ENCODE measurements around the gene CDK13. TPM values are rescaled to one million over a fixed set of nuclear protein-coding genes. Genes with fewer than 3 reads are reported as not detected.
"Not testable (repeated sequence)": the region's sequence is repeated elsewhere in the genome, so short reads cannot be mapped to it uniquely, and the experiment has no call there.

The CDK13 gene
- total RNA-seq, 2 experiments from 2014 or later: 49.0 to 68.6 TPM

GRCh38 chr7:40097728-40098127 is 147.7 kb downstream of the CDK13 start:
- ChIA-PET CTCF (interaction anchor here (1.5 kb wide), 1 partner anchor 9 kb away, joined by 3 read pairs; no protein-coding TSS in a partner anchor), POLR2A (no interaction called here)
- Mint-ChIP-seq H3K4me1 (no peaks in the 10 kb centered on the region), H3K36me3 (ENCODE audit: low read depth) (peaks cover 25% of the 10 kb centered on the region), H3K4me3 (no peak overlapping the region), H3K27me3 (no peaks in the 10 kb centered on the region), H3K9me3 (no peaks in the 10 kb centered on the region), H3K27ac (no peak overlapping the region)
- DNase-seq: no peak

- no peak for DNase-seq
- Mint-ChIP-seq H3K9me3 (no peaks in the 10 kb centered on the region), H3K4me3 (no peak overlapping the region), H3K27me3 (no peaks in the 10 kb centered on the region), H3K27ac (no peak overlapping the region), H3K36me3 (ENCODE audit: low read depth) (peaks cover 19% of the 10 kb centered on the region), H3K4me1 (no peaks in the 10 kb centered on the region)
- ChIA-PET POLR2A (interaction anchor here (0.6 kb wide), 1 partner anchor 108 kb away, joined by 3 read pairs; no protein-coding TSS in a partner anchor), CTCF (interaction anchor here (1.5 kb wide), 1 partner anchor 10 kb away, joined by 3 read pairs; no protein-coding TSS in a partner anchor)
Measured at GRCh38 chr7:40098810-40099209, 148.8 kb downstream of the CDK13 start.

GRCh38 chr7:40099837-40100236 is 149.8 kb downstream of the CDK13 start:
- POLR2A ChIA-PET: no interaction called here
- no peaks in the 10 kb centered on the region for H3K27me3 Mint-ChIP-seq
- CTCF ChIA-PET: no interaction called here
- DNase-seq: no peak
- no peak overlapping the region for H3K4me3 Mint-ChIP-seq
- H3K4me1 Mint-ChIP-seq: no peaks in the 10 kb centered on the region
- no peak overlapping the region for H3K27ac Mint-ChIP-seq
- H3K9me3 Mint-ChIP-seq: no peaks in the 10 kb centered on the region
- peaks cover 9% of the 10 kb centered on the region for H3K36me3 Mint-ChIP-seq (ENCODE audit: low read depth)

GRCh38 chr7:40101201-40101600 is 151.1 kb downstream of the CDK13 start:
- no peak overlapping the region for H3K27ac Mint-ChIP-seq
- no peak for DNase-seq
- CTCF ChIA-PET: interaction anchor here (0.7 kb wide), 1 partner anchor 241 kb away, joined by 4 read pairs; no protein-coding TSS in a partner anchor
- H3K4me3 Mint-ChIP-seq: no peak overlapping the region
- H3K36me3 Mint-ChIP-seq (ENCODE audit: low read depth): peaks cover under 1% of the 10 kb centered on the region
- POLR2A ChIA-PET: no interaction called here
- H3K9me3 Mint-ChIP-seq: no peaks in the 10 kb centered on the region
- no peaks in the 10 kb centered on the region for H3K27me3 Mint-ChIP-seq
- no peaks in the 10 kb centered on the region for H3K4me1 Mint-ChIP-seq

DNA sequence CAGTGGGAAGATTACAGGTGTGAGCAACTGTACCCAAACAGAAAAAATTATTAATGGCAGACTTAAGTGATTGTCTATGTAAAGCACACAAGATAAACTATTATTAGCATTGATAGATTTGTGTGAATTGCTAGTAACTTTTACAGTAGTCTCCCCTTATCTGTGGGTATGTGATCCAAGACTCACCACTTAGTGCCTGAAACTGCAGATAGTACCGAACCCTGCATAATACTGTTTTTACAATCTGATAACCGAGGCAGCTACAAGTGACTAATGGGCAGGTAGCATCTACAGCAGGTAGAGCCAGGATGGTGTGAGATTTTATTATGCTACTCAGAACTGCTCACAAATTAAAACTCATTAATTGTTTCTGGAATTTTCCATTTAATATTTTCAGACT is 152.8 kb downstream of the CDK13 start:
- no peak for DNase-seq

DNA sequence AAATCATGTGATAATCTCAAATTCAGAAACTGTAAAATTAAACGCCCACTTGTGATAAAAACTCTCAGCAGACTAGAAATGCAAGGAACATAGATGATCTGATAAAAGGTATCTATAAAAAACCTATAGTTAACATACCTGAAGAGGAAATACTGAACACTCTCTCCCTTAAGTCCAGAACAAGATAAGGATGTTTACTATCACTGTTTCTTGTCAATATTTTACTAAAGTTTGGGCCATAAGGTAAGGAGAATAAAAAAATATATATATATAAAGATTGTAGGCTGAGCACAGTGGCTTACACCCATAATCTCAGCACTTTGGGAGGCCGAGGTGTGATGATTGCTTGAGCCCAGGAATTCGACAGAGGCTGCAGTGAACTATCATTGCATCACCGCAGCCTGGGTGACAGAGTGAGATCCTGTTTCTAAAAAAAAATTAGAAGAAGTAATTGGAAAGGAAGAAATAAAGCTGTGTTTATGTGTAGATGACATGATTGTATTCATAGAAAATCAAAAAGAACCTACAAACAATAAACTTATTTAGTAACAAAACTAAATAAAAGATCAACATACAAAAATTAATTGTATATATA is 155.9 kb downstream of the CDK13 start:
- no peak for DNase-seq
- H3K27ac Mint-ChIP-seq: no peak overlapping the region
- H3K4me3 Mint-ChIP-seq: no peak overlapping the region
- no peaks in the 10 kb centered on the region for H3K9me3 Mint-ChIP-seq
- H3K36me3 Mint-ChIP-seq (ENCODE audit: low read depth): peaks cover 2% of the 10 kb centered on the region
- no peaks in the 10 kb centered on the region for H3K4me1 Mint-ChIP-seq
- H3K27me3 Mint-ChIP-seq: no peaks in the 10 kb centered on the region
- POLR2A ChIA-PET: no interaction called here
- CTCF ChIA-PET: no interaction called here

More for the DNA sequence above, 152.8 kb downstream of the CDK13 start:
- Mint-ChIP-seq H3K27me3 (no peaks in the 10 kb centered on the region), H3K4me1 (no peaks in the 10 kb centered on the region), H3K27ac (no peak overlapping the region), H3K36me3 (ENCODE audit: low read depth) (no peaks in the 10 kb centered on the region), H3K9me3 (no peaks in the 10 kb centered on the region), H3K4me3 (no peak overlapping the region)
- ChIA-PET POLR2A (no interaction called here), CTCF (no interaction called here)

- Mint-ChIP-seq H3K9me3 (no peaks in the 10 kb centered on the region), H3K4me3 (no peak overlapping the region), H3K27ac (no peak overlapping the region), H3K36me3 (ENCODE audit: low read depth) (no peaks in the 10 kb centered on the region), H3K27me3 (no peaks in the 10 kb centered on the region), H3K4me1 (no peaks in the 10 kb centered on the region)
- ChIA-PET POLR2A (no interaction called here), CTCF (no interaction called here)
- no peak for DNase-seq
Measured at GRCh38 chr7:40115936-40116335, 165.9 kb downstream of the CDK13 start.

DNA sequence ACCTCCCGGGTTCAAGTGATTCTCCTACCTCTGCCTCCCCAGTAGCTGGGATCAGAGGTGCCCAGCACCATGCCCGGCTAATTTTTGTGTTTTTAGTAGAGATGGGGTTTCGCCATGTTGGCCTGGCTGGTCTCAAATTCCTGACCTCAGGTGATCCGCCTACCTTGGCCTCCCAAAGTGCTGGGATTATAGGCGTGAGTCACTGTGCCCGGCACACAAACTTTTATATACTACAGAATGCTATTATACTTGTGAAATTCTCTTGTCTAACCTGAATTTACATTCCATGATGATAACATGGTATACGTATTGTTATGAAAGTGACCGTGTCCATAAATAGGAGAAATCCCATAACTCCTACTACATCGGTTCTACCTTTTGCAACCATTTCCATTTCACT is 167.1 kb downstream of the CDK13 start:
- DNase-seq; CTCF ChIA-PET; H3K4me3 Mint-ChIP-seq; POLR2A ChIA-PET; H3K27me3 Mint-ChIP-seq; H3K9me3 Mint-ChIP-seq; H3K4me1 Mint-ChIP-seq; H3K27ac Mint-ChIP-seq; H3K36me3 Mint-ChIP-seq (ENCODE audit: low read depth): not testable (repeated sequence)

DNA sequence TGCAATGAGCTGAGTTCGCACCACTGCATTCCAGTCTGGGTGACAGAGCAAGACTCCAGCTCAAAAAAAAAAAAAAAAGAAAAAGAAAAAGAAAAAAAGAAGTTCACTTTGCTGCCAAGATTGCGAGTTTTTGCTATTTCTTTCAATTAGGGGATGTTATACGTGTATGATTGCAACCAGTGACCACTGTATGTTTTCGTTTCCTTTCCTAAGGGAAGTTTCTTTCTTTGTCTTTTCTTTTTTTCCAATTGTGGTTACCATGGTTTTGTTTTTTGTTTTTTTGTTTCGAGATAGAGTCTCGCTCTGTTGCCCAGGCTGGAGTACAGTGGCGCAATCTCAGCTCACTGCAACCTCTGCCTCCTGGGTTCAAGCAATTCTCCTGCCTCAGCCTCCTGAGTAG is 168.1 kb downstream of the CDK13 start:
- H3K36me3 Mint-ChIP-seq (ENCODE audit: low read depth); POLR2A ChIA-PET; H3K4me1 Mint-ChIP-seq; DNase-seq; H3K27me3 Mint-ChIP-seq; H3K4me3 Mint-ChIP-seq; CTCF ChIA-PET; H3K9me3 Mint-ChIP-seq; H3K27ac Mint-ChIP-seq: not testable (repeated sequence)

DNA sequence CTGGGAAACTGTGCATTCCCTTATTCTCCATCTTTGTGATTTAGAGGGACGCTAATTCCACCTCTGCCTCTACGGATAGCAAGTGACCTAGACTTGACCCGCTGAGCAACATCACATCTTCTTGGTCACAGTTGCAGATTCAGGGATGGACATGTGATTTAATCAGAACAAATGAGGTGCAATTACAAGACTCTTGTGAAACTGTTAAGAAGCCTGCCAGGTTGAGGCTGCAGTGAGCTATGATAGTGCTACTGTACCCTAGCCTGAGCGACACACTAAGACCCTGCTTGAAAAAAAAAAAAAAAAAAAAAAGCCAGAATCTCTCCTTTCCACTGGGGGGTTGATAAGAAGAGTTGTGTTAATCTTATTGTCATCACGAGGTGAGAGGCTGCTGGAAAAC is 170.0 kb downstream of the CDK13 start:
- ChIA-PET CTCF (no interaction called here), POLR2A (no interaction called here)
- Mint-ChIP-seq H3K4me1 (no peaks in the 10 kb centered on the region), H3K9me3 (no peaks in the 10 kb centered on the region), H3K27me3 (no peaks in the 10 kb centered on the region), H3K4me3 (no peak overlapping the region), H3K27ac (no peak overlapping the region), H3K36me3 (ENCODE audit: low read depth) (peaks cover 6% of the 10 kb centered on the region)
- no peak for DNase-seq

DNA sequence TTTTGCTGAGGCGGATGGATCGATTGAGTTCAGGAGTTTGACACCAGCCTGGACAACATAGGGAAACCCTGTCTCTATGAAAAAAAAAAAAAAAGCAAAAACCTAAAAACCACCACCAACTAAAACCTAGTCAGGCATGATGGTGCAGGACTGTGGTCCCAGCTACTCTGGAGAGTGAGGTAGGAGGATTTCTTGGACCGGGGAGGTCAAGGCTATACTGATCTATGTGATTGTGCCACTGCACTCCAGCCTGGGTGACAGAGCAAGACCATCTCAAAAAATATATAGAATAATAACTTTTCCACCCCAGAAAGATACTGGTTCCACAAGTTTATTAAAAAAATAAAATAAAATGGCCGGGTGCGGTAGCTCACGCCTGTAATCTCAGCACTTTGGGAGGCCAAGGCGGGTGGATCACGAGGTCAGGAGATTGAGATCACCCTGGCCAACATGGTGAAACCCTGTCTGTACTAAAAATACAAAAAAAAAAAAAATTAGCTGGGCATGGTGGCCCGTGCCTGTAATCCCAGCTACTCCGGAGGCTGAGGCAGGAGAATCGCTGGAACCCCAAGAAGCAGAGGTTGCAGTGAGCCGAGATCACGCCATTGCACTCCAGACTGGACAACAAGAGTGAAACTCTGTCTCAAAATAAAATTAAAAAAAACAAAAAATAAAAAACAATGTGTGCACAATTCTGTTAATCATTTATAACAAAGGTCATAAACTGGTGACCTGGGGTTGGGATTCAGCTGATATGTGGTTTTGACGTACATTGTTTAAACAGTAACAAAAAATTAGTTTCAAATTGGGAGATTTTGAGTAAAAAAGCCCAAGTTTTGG is 172.3 kb downstream of the CDK13 start:
- H3K4me1 Mint-ChIP-seq; H3K27ac Mint-ChIP-seq; H3K4me3 Mint-ChIP-seq; H3K27me3 Mint-ChIP-seq; H3K36me3 Mint-ChIP-seq (ENCODE audit: low read depth); H3K9me3 Mint-ChIP-seq; DNase-seq: not testable (repeated sequence)
- POLR2A ChIA-PET: interaction anchor here (0.6 kb wide), 1 partner anchor 61 kb away, joined by 4 read pairs; no protein-coding TSS in a partner anchor
- CTCF ChIA-PET: interaction anchor here (0.6 to 2.0 kb wide), 2 partner anchors 13 to 297 kb away, joined by 3 to 7 read pairs; partner anchors contain the start of genes MPLKIP and SUGCT

GRCh38 chr7:40122940-40123254 is 172.8 kb downstream of the CDK13 start:
- POLR2A ChIA-PET: interaction anchor here (0.6 kb wide), 1 partner anchor 61 kb away, joined by 4 read pairs; no protein-coding TSS in a partner anchor
- no peaks in the 10 kb centered on the region for H3K9me3 Mint-ChIP-seq
- no peak overlapping the region for H3K4me3 Mint-ChIP-seq
- H3K4me1 Mint-ChIP-seq: no peaks in the 10 kb centered on the region
- DNase-seq: no peak
- peaks cover 7% of the 10 kb centered on the region for H3K36me3 Mint-ChIP-seq (ENCODE audit: low read depth)
- CTCF ChIA-PET: interaction anchor here (0.6 to 2.0 kb wide), 3 partner anchors 11 to 296 kb away, joined by 3 to 7 read pairs (median 3); partner anchors contain the start of genes MPLKIP and SUGCT
- H3K27ac Mint-ChIP-seq: no peak overlapping the region
- H3K27me3 Mint-ChIP-seq: no peaks in the 10 kb centered on the region

GRCh38 chr7:40133561-40134427 is 183.7 kb downstream of the CDK13 start:
- H3K27ac Mint-ChIP-seq: peak overlapping the region; percentile 91
- peaks cover 13% of the 10 kb centered on the region for H3K36me3 Mint-ChIP-seq (ENCODE audit: low read depth)
- peak; percentile 26 for DNase-seq
- peaks cover 3% of the 10 kb centered on the region for H3K27me3 Mint-ChIP-seq
- H3K4me3 Mint-ChIP-seq: peak overlapping the region; percentile 95
- ChIA-PET CTCF (interaction anchor here (0.6 to 3.0 kb wide), 15 partner anchors 9 to 554 kb away, joined by 3 to 12 read pairs (median 4); partner anchors contain the start of gene CDK13), POLR2A (no interaction called here)
- peaks cover 21% of the 10 kb centered on the region for H3K4me1 Mint-ChIP-seq
- no peaks in the 10 kb centered on the region for H3K9me3 Mint-ChIP-seq

Measured in activated CD4-positive, alpha-beta T cell treated with anti-CD3 and anti-CD28 coated beads, Interleukin-2, amount 10 ng/mL, durations not matched to agents 7 days and 5 days (primary cell).